ENCODE results near the gene GSG1L.

GSG1L gene

GRCh38 chr16:28062261-28062846 lies 1.2 kb downstream of the GSG1L start:
- DNase-seq = no peak

DNA sequence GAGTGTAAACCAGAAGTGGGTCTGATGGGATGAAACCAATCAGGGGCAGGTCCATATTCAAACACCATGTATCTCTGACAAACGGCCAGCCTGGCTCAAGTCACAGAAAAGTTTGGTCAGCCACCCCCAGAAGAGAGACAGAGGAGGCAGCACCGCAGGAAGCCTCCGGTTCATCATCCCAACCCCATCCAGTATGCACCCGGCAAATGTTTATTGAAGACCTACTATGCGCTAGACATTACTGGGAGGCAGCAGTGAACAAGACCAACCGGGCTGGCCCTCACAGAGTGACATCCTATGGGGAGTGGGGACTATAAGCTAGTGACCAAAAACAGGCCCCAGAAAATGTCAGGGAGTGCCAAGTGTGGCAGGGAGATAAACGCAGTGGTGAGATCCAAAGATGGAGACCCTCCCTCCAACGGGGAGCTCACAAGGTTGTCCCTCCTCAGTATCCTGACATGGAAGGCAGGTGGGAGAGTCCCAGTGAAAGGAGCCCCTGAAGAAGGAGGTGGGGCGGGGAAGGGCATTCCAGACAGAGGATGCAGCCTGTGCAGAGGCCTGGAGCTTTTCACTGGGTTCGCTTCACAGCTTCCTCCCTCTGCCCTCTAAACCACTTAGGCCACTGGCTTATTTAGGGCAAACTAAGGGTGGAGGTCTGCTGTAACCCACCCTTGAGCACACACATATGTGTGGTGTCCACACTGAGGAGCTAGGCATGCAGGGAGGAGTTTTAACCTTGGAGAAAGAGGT lies 2.0 kb downstream of the GSG1L start:
- DNase-seq = no peak

- no peak for DNase-seq
These were observed 3.5 kb downstream of the GSG1L start for GRCh38 chr16:28059841-28060575.

DNA sequence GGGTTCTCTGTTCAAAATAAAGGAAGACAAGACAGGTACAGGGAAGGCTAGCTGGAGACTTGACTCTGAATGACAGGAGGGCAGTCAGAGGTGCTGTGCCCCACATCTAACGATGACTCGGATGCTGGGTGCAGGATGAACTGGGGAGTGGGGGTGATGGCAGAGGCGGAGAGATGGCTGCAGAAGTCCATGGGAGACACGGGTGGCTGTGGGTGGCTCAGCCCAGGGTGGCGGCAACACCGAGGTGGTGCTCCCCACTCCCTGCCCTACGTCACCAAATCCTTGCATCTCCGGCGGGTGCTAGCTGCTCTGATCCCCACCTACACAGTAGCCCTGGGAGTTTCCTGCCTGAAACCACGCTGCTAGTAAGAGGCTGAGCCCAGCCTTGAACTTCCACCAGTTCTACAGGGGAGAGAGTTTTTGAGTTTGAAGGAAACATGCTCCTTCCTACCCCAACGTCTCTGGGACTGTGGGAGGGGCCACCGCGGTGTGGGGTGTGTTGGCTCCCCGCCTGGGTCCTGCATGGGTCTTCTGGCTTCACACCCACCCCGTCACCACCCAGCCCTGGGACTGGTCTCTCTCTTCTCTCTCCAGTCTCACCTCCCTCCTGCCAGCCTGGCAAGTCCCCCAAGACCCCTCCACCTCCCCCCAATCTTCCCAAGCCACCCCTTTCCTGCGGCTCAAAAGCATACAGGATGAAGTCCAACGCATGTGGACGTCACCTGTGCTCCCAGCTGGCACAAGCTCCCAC lies 4.5 kb downstream of the GSG1L start:
- no peak for DNase-seq

DNA sequence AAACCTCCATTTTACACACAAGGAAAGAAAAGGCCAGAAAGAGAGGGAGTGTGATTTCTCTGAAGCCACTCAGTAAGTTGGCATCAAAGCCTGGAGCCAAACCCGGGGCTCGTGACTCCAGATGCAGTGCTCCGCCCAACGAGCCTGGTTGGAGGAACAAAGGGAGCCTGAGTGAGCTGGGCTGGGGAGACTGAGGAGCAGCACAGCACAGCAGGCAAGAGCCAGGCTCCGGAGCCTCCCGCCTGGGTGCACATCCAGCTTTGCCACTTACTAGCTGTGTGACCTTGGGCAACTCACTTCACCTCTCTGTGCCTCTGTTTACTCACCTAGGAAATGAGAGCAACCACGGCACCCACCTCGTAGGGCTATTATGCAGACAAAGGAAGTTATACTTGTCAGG lies 5.6 kb downstream of the GSG1L start:
- no peak for DNase-seq

GRCh38 chr16:28053461-28053860 lies 10.1 kb downstream of the GSG1L start:
- no peak for DNase-seq

GRCh38 chr16:28052274-28053128 lies 11.0 kb downstream of the GSG1L start:
- no peak for DNase-seq

DNA sequence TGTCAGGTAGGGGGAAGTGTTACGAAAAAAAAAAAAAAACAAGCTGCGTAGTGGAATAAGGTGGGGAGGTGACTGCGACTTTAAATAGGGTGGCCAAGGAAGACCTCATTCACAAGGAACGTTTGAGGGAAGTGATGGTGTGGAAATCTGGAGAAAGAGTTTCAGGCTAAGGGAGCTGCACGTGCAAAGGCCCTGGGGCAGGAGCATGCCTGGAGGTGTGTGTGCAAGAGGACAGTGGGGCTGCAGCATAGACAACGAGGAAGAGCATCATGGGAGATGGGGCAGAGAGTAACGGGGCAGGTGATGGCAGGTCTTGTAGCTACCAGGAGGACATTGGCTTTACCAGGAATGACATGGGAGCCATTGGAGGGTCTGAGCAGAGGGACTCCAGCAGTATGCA lies 12.0 kb downstream of the GSG1L start:
- DNase-seq = no peak

DNA sequence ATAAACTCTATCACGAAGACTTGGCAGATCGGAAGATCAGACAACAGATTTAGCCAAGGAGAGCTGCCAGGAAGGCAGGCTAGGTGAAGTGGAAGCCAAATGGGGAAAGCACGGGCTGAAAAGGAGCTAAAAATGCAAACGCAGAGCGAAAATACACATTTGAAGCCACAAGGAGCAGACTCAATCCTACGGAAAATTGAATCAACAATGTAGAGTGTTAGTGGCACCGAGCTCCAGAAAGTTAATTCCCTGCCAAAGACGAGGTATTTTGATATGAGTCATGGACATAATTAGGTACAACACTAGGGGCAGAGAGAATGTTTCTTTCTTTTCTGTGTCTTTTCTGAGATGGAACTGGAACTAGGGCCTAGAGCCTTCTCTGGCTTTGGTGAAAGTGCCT lies 20.7 kb downstream of the GSG1L start:
- no peak for DNase-seq

- DNase-seq = no peak
These were observed 21.9 kb downstream of the GSG1L start for GRCh38 chr16:28041615-28042014.

GRCh38 chr16:28040039-28040438 lies 23.5 kb downstream of the GSG1L start:
- no peak for DNase-seq

GRCh38 chr16:28039493-28039892 lies 24.0 kb downstream of the GSG1L start:
- no peak for DNase-seq

DNA sequence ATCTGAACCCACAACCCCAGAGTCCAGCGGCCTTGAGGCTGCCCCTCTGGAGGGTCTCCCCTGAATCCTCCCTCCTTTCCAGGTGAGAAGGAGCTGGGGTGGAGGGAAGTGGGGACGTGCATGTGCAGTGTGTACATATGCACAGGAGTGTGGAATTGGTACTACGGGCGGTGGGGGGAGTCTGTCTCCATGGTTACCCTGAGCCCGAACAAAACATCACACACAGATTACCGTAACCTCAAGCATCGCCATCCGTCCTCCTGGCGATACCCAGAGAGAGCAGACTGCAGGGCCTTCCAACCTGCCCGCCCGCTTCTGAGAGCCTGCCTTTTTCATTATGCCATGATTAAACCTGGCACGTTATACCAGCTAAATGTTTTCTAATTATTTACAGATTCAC lies 25.1 kb downstream of the GSG1L start:
- DNase-seq = no peak

DNA sequence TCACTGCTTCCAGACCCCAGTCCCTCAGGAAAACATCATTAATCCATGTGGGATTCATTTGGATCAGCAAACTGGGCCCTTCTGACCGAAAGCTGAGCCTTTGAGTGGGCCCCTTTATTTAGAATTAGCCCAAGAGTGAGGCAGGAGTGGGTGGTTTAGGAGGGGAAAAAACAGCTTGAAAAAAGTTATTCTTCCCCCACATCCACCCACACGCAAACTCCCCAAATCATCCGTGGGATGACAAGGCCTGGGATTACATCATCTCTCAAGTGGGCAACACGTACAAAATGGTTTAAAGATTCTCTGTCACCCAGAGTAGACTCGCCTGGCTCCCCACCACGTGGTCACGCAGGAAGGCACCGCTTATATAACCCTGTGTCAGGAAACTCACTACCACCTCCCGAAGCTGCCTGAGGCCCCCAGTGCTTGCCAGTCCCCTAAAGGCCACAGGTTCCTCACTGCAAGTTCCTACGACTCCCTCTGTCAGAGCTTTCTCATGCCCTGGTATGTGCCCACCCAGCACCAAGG lies 27.6 kb downstream of the GSG1L start:
- no peak for DNase-seq

DNA sequence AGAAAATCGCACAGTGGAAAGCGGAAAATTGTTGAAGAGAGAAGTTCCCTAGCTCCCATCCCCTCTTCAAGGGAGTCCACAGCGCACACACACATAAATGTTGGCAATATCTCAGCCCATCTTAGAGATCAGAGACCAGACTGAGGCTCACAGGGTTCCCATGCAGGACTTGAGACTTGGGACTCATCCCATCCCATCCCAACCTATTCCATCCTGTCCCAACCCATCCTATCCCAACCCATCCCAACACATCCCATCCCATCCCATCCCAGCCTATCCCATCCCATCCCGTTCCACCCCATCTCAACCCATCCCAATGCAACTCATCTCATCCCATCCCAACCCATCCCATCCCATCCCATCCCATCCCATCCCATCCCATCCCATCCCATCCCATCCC lies 29.6 kb downstream of the GSG1L start:
- DNase-seq = no peak

DNA sequence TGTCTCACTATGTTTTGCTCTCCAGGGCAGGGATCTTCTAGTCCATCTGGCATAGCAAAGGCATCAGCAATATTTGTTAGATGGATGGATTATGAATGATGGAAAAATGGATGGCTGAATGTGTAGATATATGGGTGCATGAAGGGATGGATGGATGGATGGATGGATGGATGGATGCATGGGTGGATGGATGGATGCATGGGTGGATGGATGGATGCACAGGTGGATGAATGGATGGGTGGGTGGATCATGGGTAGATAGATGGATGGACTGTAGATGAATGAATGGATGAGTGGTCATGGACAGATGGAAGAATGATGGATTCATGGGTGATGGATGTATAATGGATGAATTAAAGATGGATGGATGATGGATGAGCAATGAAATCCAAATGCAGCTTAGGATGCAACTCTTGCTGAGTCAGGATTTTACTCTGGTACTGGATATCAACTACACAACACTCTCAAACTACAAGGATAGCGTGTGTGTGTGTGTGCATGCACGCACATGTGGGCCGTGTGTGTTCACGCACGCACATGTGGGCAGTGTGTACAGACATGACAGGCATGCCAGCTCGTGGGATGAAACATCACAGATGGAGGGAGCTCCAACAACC lies 34.0 kb downstream of the GSG1L start:
- DNase-seq = no peak

GRCh38 chr16:28027055-28027454 lies 36.5 kb downstream of the GSG1L start:
- no peak for DNase-seq

DNA sequence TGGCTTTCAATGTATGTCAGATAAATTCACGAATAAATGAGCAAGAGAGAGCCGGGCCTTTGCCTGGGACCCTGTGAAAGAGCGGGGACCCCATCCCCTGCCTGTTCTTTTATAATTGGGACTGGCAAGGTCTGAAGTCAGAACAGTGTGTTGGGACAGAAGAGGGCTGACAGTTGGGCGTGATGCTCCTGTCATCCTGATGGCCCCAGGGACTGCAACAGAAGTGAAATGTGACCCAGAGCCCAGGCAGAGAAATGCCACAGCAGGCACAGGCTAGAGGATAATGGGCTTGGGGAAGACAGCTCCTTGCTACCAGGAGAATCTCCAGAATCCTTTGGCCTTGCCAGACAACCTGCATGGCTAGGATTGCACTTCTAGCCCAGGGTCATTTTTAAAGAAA lies 37.9 kb downstream of the GSG1L start:
- DNase-seq = no peak

- no peak for DNase-seq
These were observed 44.3 kb downstream of the GSG1L start for GRCh38 chr16:28019218-28019617.

- DNase-seq = no peak
These were observed 48.7 kb downstream of the GSG1L start for GRCh38 chr16:28014851-28015250.

- DNase-seq = no peak
These were observed 49.6 kb downstream of the GSG1L start for GRCh38 chr16:28013878-28014277.

DNA sequence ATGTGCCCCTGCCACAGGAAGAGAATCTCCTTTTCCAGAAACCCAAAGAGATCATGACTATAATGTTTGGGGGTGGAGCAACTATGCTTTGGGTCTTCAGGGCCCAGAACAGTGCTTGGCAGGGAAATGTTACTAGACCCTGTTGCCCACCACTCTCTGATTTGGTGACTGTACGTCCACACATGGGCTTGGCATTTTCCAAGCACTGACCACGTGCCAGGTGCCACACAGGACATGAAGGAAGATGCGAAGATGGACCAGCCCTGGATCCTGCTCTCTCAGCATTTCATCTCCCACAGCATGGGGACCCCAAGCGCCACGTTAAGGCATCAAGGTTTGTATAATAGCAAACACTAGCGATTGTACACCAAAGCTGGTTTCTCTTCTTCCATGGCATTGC lies 50.1 kb downstream of the GSG1L start:
- no peak for DNase-seq
